GM19193 (cell line): ENCODE data around the gene PTH1R.

Source experiments
- POLR2A ChIP-seq: IDR thresholded peaks from 4 replicates; pipeline ENCODE4 v1.6.1; 2011; ENCODE audit not compliant: insufficient read depth, insufficient read length; ENCODE audit errors: extremely low read depth

The PTH1R gene

GRCh38 chr3:46939578-46940445 lies 62.3 kb downstream of the PTH1R start:
- no peak for TF ChIP-seq POLR2A

- TF ChIP-seq POLR2A: no peak
Measured at GRCh38 chr3:46942076-46942475, 64.6 kb downstream of the PTH1R start.

- TF ChIP-seq POLR2A: no peak
Measured at GRCh38 chr3:46942481-46943236, 65.1 kb downstream of the PTH1R start.

DNA sequence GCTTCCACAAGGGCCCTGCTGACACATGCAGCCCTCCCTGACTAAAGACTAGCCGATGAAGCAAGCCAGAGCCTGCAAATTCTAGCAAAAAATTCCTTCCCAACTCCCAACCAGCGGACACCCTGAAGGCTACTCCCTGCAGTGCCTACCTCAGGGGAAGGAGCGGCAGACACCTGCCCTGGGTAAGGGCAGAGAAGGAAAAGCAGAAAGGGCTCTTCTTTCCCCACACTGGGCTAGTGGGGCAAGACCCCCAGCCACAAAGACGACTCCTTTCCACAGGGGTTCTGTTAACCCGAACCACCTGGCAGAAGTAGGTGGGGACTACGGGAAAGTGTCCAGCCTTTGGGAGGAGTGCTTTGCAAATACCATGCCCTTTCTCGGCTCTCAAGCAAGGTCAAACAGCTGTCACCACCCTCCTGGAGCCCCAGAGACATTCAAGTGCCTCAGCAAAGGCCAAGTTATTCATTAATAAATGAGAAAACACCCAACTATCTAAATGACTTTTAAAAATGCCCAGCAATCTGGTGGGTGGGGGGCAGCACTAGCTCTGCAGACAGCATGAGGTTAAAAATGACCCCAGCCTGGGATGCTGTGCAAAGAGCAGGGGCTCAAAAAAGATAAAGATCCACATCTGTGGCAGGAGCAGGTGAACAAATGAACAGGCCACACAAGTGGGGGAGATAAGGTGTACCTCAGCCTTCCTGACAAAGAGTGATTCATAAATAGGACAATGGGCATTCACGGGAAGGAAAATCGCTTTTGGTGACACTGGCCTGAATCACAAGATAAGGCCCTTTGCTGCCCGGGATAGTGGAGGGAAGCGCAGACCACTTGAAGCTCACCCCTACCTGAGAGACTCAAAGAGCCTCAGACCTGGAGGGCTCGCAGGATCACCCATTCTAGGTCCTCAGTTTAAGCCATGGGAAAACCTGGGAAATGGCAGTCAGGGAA lies 66.0 kb downstream of the PTH1R start:
- TF ChIP-seq POLR2A: no peak

DNA sequence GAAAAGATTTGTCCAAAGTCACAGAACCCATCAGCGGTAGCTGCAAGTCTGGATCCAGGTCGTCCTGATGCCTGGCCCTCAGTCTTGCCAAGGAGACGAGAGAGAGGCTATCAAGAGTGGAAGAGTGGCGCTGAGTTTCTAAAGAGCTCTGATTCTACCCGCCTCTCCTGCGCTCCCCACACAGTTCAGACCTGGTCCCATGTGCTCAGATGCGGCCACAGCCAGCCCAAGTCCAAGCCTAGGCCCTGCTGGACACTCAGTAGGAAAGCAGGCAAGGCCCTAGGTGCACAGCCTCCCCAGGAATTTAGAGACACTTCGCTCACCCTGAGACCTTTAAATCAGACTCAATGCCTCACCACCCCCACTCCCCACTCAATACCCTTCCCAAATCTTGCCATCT lies 66.7 kb downstream of the PTH1R start:
- no peak for TF ChIP-seq POLR2A

- TF ChIP-seq POLR2A: no peak
Measured at GRCh38 chr3:46946416-46946815, 68.9 kb downstream of the PTH1R start.

GRCh38 chr3:46946856-46947545 lies 69.5 kb downstream of the PTH1R start:
- TF ChIP-seq POLR2A: no peak

GRCh38 chr3:46947546-46947901 lies 70.0 kb downstream of the PTH1R start:
- no peak for TF ChIP-seq POLR2A

DNA sequence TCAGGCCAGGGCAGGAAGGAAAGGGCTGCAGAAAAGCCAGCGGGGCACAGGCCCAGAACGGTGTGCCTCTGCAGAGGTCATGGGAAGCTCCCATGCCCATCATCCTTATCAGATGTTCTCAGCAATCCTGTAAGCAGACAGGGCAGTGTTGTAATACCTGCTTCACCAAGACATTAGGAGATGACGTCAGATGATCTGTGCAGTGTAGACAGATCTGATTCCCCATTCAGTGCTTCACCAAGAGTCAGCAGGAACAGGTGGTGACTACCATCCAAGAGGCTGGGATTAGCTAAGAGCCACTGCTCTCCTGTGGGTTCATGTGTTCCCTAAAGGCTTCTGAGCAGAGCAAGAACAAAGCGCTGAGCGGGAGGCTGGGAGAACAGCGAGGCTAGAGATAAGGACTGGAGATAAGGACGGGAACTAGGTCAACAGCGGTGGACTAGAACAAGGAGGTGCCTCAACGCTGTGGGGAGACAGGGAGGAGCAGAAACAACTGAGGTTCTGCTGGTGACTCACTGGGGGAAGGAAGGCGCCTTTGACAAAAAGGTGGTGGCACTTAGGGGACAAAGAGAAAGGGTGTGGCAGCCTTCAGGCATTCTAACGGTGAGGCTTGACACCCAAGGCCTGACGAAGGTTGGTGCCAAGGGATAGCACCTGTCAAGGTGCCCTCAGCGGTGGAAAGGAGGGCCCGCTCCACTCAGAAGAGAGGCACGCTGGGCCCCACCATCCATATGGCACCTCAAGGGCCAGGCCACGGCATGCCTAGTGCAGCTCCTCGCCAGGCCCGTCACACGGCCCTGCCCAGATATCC lies 70.7 kb downstream of the PTH1R start:
- TF ChIP-seq POLR2A: no peak

DNA sequence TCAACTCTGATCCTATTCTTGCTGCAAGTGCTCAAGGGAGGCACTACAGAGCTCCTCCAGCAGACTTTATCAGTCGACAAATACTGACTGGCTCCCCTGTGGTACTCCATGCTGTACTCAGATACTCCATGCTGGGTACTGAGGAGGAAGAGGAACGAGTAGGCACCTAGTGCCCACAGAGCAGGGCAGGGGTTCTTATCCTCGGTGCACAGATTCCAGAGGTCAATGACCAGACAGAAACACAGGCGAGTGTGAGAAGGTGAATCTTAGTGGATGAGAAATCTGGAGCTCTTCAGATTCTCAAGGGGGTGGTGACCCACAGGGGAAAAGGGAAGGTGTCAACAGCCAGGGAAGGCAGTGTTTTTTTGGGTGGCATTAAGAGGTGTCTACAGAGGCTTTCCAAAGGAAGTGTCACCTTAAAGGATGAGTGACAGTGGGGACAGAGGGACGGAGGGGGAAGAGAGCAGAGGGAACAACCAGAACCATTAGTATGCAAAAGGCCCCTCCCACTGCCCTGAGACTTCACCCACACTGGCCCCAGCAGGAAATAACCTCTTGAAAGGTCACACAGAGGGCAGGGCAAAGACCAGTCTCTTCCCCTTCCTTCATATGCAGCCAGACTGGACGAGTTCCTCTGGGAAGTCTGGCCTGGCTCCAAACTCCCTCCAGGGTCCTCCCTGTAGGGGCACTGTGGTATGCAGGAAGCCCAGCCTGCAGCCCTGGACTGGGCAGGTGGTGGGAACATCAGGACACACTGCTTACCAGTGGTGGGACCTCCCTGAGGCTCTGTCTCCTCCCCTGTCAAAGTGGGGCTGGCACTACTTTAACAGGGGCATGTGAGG lies 71.5 kb downstream of the PTH1R start:
- TF ChIP-seq POLR2A: no peak

DNA sequence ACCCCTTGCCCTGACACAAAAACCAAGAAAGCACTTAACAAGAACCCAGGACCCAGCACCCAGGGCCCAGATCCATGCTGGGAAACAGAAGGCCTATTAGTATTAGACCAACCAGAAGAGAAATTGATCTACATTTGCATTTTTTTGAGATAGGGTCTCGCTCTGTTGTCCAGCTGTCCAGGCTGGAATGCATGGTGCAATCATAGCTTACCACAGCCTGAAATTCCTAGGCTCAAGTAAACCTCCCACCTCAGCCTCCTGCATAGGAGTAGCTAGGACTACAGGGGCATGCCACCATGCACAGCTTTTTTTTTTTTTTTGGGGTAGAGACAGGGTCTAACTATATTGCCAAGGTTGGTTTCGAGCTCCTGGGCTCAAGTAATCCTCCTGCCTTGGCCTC lies 72.7 kb downstream of the PTH1R start:
- no peak for TF ChIP-seq POLR2A

- no peak for TF ChIP-seq POLR2A
Measured at GRCh38 chr3:46950650-46951241, 73.2 kb downstream of the PTH1R start.
